GM21423 (cell line): ENCODE results near the gene CRTC3.
"Not testable (repeated sequence)": the region's sequence is repeated elsewhere in the genome, so short reads cannot be mapped to it uniquely, and the experiment has no call there.

Experiments used
- ATAC-seq: cut with Tn5 transposase; IDR thresholded peaks from one replicate; pipeline ENCODE4 v1.9.1; 2021; ENCODE audit warnings: mild to moderate bottlenecking, moderate library complexity; ENCODE audit not compliant: unreplicated experiment

Gene CRTC3

GRCh38 chr15:90667073-90667754 is 137.5 kb downstream of the CRTC3 start:
- ATAC-seq, result no peak

DNA sequence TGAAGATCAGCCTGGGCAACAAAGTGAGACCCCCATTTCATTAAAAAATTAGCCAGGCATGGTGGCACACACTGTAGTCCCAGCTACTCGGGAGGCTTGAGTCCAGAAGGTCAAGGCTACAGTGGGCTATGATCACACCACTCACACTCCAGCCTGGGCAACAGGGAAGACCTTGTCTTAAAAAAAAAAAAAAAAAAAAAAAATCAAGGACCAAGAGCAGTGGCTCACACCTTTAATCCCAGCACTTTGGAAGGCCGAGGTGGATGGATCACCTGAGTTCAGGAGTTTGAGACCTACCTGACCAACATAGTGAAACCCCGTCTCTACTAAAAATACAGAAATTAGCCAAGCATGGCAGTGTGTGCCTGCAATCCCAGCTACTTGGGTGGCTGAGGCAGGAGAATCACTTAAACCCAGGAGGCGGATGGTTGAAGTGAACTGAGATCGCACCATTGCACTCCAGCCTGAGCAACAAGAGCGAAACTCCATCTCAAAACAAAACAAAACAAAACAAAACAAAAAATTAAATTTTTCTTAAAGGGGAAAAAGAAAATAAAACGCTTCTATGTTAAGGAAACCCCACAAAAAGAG is 138.1 kb downstream of the CRTC3 start:
- ATAC-seq, result not testable (repeated sequence)

GRCh38 chr15:90670631-90671030 is 140.9 kb downstream of the CRTC3 start:
- not testable (repeated sequence) for ATAC-seq

DNA sequence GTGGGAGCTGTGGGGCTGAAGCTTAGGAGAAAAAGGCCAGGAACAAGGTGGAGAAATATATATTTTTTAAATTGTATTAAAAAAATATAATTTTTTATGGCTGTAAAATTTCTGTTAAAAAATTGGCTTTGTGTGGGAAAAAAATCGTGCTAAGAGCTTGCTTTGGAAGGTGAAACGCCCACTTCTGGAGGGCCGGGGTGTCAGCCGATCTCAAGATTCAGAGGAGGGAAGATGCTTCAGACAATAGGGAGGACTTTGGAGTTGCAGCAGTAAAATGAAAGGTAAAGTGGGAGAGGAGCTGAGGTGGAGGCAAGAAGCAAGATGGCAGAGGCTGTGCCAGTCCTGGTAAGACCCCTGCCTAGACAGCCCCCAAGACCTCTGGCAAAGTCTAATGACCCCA is 141.5 kb downstream of the CRTC3 start:
- no peak for ATAC-seq

DNA sequence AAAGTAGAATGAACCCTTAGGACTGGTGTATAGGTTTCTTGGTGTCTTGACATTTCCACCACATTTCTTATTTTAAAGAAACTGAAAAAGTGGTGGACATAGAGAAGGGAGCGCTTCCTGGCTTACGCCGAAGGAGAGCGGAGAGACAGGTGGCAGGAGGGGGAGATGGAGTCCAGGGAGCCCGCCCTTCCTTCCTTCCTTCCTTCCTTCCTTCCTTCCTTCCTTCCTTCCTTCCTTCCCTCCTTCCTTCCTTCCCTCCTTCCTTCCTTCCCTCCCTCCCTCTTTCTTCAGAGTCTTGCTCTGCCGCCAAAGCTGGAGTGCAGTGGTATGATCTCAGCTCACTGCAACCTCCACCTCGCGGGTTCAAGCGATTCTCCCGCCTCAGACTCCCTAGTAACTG is 143.6 kb downstream of the CRTC3 start:
- not testable (repeated sequence) for ATAC-seq

DNA sequence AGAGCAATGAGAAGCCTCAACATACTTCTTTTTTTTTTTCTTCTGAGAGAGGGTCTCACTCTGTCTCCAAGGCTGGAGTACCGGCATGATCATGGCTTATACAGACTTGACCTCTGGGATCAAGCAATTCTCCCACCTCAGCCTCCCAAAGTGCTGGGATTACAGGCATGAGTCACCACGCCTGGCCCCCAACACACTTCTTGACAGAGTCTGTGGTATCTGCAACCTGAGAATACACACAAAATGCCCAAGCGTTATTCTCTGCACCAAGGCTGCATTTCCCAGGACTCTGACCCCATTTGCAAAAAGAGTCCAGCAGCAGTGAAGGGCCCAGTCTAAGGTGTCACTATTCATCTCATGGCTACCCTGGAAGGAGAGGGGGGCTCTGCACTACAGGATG is 144.8 kb downstream of the CRTC3 start:
- no peak for ATAC-seq

DNA sequence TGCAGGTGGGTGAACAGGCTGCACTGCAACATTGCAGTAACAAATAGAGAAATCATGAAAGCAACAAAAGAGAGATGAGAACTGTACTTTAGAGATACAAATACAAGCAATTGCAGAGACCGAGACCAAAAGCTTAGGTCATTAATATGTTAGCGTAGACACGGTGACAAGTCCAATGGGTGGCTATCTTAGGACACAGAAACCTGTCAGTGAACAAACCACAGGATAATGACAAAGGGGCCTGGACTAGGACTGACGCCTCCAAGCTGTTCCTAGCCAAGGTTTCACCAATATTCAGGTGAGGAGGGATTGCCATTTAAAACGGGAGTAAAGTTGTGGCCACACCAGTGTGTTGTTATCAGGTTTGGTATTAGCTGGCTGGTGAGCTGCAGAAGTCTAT is 145.7 kb downstream of the CRTC3 start:
- ATAC-seq, result no peak

DNA sequence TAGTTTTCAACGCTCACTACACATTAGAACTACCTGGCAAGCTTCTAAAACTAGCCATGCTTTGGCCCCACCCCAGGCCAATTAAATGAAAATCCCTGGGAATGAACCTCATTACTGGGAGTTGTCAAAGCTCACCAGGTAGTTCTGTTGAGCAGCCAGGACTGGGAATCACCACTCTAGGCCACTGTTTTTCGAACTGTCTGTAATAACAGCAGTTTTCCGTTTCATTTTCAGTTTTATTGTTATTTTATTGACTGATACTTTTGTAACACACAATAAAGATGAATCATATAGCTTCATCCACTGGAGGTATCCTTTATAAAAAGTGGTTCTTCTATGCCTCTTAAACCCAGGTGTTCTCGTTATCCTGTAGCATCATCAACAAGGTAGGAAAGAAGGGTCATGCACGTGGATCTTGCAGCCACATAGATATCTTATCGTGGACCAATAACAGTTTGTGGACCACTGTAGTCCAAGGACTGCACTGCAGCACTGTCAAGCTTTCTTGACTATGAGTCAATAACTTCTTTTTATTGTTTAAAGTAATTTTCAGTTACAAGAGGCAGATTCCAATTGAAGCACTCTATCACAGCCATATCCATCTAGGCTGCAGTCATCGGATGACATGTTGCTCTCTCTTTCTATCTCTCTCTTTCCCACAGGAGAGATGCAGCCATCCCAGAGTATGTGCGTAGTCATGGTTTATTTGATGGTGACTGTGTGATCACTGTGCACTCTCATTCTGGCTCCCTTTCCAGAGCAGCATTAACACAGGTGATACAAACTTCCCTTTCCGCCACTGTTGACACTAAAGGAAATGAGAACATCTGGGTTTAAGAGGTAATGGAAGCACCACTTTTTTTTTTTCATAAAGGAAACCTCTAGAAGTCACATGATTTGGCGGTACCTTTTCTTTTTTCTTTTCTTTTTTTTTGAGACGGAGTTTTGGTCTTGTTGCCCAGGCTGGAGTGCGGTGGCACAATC is 148.4 kb downstream of the CRTC3 start:
- no peak for ATAC-seq

- no peak for ATAC-seq
Observed at GRCh38 chr15:90679959-90680358, 150.2 kb downstream of the CRTC3 start.

DNA sequence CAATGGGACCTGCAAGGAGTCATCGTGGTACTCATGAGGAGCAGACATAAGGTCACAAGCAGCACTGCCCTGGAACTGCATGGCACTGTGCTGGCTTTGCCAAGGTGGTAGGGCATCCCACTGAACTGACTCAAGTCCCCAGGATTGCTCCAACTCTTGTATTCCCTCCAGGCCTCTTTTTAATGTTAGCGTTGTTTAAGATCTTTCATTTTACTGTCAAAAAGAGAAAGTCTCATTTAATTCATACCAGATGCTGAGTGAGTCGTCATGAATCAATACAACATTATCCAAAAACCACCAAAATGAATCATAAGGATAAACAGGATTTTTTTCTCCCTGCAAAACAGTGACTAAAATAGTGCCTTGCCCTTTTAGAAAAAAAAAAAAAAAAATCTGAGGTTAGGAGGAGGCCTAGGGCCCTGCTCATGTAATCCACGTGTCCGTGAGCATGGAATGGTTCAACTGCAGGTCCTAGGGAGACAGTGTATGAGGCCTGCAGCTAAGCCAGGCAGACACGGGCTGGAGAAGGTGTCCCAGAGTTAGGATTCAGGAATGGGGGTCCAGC is 150.7 kb downstream of the CRTC3 start:
- ATAC-seq, result no peak

DNA sequence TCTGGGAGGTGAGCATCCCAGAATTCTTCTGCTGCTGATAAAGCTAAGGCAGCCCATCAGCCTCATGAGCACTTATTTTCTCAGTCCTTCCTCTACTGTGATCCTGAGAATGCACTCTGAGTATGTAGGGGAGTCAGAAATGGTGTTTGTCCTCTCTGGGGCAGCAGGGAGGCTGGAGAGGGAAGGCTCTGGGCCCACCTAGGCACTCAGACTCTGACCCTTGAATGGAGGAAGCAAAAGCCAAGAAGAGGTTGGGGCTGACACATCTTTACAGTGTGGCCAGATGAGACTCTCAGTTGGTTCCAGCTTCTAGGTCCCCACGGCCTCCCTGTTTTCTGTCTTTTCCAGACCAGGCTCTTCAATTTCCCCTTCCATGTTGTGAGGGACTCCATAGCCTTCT is 151.3 kb downstream of the CRTC3 start:
- ATAC-seq, result no peak

- no peak for ATAC-seq
Observed at GRCh38 chr15:90681480-90681879, 151.8 kb downstream of the CRTC3 start.

DNA sequence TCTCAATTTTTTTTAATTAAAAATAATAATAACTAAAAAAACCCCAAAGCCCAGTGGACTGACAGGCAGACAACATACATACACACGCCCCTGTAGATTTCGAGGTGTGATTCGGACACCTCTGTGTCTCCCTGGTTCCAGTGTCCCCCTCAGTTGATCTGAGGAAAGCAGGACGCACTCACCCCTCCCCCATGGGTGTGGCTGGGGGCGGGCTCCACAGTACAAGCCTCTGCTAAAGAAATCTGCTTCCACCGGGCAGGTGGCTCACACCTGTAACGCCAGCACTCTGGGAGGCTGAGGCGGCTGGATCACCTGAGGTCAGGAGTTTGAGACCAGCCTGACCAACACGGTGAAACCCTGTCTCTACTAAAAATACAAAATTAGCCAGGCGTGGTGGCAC is 153.6 kb downstream of the CRTC3 start:
- ATAC-seq, result no peak

DNA sequence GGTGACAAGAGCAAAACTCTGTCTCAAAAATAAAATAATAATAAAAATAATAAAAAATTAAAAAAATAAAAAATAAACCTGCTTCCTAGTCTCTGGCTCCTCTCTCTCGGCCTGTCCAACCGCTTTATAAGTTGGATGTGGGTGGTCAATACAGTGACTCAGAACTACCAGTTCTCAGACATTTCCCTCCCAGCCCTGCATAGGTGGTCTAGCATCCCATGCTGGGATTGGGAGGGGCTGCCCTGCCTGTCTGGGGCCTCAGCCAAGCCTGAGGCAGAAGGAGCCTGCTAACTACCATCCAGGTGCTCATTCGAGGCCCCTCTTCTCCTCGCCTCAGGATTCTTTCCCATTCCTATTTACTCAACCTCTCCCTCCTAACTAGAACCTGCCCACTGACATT is 154.2 kb downstream of the CRTC3 start:
- ATAC-seq, result no peak

GRCh38 chr15:90684281-90684680 is 154.6 kb downstream of the CRTC3 start:
- ATAC-seq, result no peak

- ATAC-seq, result peak; percentile 24
Observed at GRCh38 chr15:90685591-90686434, 156.1 kb downstream of the CRTC3 start.

DNA sequence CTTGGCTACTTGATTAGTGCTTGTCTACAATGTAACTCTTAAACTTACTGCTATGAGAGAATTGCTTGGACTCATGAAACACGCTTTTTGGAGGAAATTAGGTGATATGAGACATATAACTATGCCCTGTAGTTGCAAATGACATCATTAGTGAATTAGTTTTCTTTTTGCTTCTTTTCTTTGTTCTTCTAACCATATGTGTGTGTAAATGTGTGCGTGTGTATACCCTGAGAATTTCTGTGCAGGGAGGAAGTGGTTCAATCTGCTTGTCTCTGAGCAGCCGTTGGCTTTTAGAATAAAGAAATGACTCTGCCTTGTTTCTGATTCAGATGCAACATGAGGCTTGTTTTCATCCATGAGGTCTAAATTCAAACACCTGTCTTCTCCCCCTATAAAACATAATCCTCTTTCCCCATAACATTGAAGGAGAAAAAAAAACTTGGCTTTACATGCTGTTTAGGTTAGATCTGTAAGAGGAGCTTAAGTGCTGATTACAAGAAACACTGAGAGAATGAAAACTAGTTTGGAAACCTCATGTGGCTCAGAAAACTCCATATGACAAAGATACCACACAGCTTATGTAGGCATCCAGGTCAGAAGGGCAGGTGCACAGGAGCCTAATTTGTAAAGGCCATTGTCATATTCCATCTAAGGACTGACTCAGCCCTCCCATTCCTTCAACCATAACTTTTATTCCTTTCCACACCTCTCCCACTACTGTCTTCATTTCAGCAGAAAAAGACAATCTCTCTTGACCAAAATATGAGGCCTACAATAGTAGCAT is 156.9 kb downstream of the CRTC3 start:
- ATAC-seq, result peak; percentile 91

- ATAC-seq, result not testable (repeated sequence)
Observed at GRCh38 chr15:90689326-90689961, 159.7 kb downstream of the CRTC3 start.

GRCh38 chr15:90690585-90690984 is 160.9 kb downstream of the CRTC3 start:
- ATAC-seq, result no peak
